Measurements from ENCODE around the gene SORBS1.

The SORBS1 gene

DNA sequence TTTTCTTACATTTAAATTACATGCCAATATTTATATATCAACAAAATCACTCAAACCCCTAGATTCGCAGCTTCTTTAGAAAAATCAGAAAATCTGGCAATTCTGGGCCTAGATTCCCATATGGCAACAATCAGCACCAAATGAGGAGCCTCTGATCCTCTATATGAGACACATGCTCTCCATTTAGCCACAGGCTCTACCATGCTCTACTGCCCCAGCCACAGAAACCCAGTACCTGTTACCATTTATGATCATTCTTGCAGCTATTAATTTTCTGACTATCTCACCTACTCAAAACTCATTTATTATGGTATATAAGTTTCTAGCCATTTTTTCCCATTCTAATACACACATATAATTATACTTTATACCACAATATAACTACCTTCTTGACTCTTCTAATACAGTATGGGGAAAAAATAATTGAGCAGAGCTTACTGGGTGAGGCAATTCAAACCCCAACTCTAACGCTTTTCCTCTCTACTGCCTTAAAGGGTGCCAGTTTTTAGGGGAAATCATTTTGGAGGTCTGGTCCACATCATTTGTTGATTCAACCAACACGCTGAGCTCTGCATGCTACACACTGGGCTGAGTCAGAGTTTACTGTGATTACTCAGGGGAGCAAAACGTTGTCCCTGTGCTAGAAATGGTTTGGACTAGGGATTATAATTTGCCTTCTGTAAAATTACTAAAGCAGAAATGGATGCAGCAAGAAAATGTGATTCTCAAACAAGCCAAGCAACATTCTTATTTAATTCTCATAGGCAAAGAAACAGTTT, 281.9 kb downstream of the SORBS1 start:
- WGBS, 2 experiments = 89 to 92% methylated on average over 4 of the region's 4 CpGs
- Histone ChIP-seq H3K9me3 (ENCODE audit: control insufficient read depth, low read length) (no peaks in the 10 kb centered on the region), H3K36me3 (ENCODE audit: control insufficient read depth, insufficient read depth, low read length) (no peaks in the 10 kb centered on the region), H3K27ac (ENCODE audit: insufficient read depth, low read depth, low read length, poor library complexity, severe bottlenecking) (no peak overlapping the region), H3K27me3 (ENCODE audit: control insufficient read depth, insufficient read depth, low read length, poor library complexity, severe bottlenecking) (no peaks in the 10 kb centered on the region), H3K4me3 (ENCODE audit: insufficient read depth, low read depth, low read length) (no peak overlapping the region), H3K4me1 (ENCODE audit: control insufficient read depth, insufficient read depth, low read length) (peaks cover 5% of the 10 kb centered on the region)

DNA sequence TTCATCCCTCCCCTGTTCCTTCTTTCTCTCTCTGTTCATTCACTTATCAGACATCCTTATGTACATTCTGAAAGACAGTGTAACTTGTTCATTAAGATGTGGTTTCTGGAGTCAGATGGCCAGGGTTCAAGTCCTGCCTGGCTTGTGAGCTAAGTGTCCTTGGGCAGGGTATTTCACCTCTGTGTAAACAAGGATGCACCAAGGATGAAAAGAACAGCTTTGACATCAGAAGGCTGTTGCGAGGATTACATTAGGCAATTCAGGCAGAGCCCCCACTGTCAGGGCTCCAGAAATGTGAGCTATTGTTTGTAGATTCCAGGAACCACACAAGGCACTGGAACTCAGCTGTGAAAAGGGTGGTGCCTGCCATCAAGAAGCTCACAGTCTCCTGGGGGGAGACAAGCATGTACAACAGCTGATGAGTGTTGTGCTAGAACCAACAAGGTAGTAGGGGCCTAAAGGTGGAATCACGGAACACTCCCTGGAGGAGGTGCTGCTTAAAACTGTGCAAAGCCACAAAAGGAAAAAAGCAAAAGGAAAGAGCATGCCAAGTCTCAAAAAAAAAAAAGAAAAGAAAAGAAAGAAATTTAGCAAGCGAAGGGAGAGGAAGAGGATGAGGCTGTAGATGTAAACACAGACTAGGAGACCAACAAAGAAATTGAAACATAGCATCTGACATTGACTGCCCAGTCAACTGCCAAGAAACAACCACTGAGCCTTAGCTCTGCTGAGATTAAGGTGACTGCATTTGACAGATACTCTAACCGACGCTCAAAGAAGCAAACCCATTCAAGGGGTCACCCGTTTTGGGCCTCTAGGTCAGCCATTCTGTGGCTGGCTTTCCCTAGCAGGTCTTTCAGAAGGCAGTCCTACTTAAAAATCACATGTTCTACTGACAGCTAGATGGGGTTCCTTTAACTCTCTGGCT, 282.8 kb downstream of the SORBS1 start:
- 65 to 72% methylated on average over 6 of the region's 6 CpGs for WGBS, 2 experiments
- Histone ChIP-seq H3K9me3 (ENCODE audit: control insufficient read depth, low read length) (no peaks in the 10 kb centered on the region), H3K4me1 (ENCODE audit: control insufficient read depth, insufficient read depth, low read length) (peaks cover 10% of the 10 kb centered on the region), H3K27ac (ENCODE audit: insufficient read depth, low read depth, low read length, poor library complexity, severe bottlenecking) (no peak overlapping the region), H3K36me3 (ENCODE audit: control insufficient read depth, insufficient read depth, low read length) (no peaks in the 10 kb centered on the region), H3K4me3 (ENCODE audit: insufficient read depth, low read depth, low read length) (no peak overlapping the region), H3K27me3 (ENCODE audit: control insufficient read depth, insufficient read depth, low read length, poor library complexity, severe bottlenecking) (no peaks in the 10 kb centered on the region)

DNA sequence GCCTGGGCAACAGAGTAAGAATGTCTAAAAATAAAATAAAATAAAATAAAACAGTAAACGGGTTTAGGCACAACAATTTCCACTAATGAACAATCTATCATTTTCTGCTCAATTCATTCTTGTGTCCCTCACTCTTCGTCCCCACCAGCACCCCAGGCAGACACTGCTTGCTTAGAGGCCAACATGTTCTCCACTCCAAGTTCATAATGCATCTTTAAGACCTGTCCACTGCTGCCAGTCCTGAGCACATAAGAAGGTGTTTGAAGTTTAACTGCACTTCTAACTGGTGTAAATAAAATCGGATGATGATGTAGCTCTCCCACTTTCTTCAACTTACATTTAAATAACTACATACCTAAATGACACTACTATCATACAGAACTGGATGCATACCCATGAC, 283.6 kb downstream of the SORBS1 start:
- no peak overlapping the region for H3K4me3 ChIP-seq (ENCODE audit: insufficient read depth, low read depth, low read length)
- no peaks in the 10 kb centered on the region for H3K9me3 ChIP-seq (ENCODE audit: control insufficient read depth, low read length)
- no peak overlapping the region for H3K27ac ChIP-seq (ENCODE audit: insufficient read depth, low read depth, low read length, poor library complexity, severe bottlenecking)
- peaks cover 10% of the 10 kb centered on the region for H3K4me1 ChIP-seq (ENCODE audit: control insufficient read depth, insufficient read depth, low read length)
- H3K27me3 ChIP-seq (ENCODE audit: control insufficient read depth, insufficient read depth, low read length, poor library complexity, severe bottlenecking) = no peaks in the 10 kb centered on the region
- WGBS, 2 experiments = 84 to 85% methylated on average over 3 of the region's 3 CpGs
- H3K36me3 ChIP-seq (ENCODE audit: control insufficient read depth, insufficient read depth, low read length) = no peaks in the 10 kb centered on the region

DNA sequence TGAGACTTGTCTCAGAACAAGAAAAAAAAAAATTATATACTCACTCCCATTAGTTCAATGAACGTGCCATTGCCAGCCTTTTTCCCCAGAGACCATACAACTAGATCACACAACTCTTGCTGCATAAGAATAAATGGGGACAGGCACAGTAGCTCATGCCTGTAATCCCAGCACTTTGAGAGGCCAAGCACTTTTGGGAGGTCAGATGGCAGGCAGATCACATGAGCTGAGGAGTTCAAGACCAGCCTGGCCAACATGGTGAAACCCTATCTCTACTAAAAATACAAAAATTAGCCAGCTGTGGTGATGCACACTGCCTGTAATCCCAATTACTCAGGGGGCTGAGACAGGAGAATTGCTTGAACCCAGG, 284.0 kb downstream of the SORBS1 start:
- Histone ChIP-seq H3K4me1 (ENCODE audit: control insufficient read depth, insufficient read depth, low read length) (peaks cover 10% of the 10 kb centered on the region), H3K27ac (ENCODE audit: insufficient read depth, low read depth, low read length, poor library complexity, severe bottlenecking) (no peak overlapping the region), H3K36me3 (ENCODE audit: control insufficient read depth, insufficient read depth, low read length) (no peaks in the 10 kb centered on the region), H3K27me3 (ENCODE audit: control insufficient read depth, insufficient read depth, low read length, poor library complexity, severe bottlenecking) (no peaks in the 10 kb centered on the region), H3K9me3 (ENCODE audit: control insufficient read depth, low read length) (no peaks in the 10 kb centered on the region), H3K4me3 (ENCODE audit: insufficient read depth, low read depth, low read length) (no peak overlapping the region)
- WGBS, 2 experiments = 87 to 89% methylated on average over 1 of the region's 1 CpG

DNA sequence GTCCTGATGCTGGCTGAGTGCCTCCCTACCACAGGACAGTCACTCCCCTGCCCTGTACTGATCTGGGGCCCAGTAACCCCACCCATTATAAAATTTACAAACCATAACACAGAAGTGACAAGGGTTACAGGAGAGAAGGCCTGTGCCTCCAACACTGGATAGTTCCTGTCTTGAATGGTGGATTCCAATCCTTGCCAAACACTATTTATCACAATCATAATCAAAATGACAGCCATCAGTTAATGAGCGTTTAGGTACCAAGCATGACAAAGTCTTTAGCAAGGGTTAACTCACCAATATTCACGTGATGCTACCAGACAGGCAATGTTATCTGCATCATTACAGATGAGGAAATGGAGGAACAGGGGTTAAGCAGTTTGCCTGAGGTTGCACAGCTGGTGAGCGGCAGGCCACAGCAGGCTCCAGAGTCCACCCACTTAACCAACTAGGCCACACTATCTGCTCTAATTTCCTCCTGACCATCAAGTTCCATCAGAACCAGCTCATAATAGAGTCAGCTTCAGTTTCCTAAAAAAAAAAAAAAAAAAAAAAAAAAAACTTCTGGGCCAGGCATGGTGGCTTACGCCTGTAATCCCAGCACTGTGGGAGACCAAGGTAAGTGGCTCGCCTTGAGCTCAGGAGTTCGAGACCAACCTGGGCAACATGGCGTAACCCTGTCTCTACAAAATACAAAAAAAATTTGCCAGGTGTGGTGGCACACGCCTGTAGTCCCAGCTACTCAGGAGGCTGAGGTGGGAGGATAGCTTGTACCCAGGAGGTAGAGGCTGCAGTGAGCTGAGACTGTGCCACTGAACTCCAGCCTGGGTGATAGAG, 284.6 kb downstream of the SORBS1 start:
- no peaks in the 10 kb centered on the region for H3K27me3 ChIP-seq (ENCODE audit: control insufficient read depth, insufficient read depth, low read length, poor library complexity, severe bottlenecking)
- H3K4me1 ChIP-seq (ENCODE audit: control insufficient read depth, insufficient read depth, low read length) = peaks cover 10% of the 10 kb centered on the region
- no peaks in the 10 kb centered on the region for H3K9me3 ChIP-seq (ENCODE audit: control insufficient read depth, low read length)
- H3K4me3 ChIP-seq (ENCODE audit: insufficient read depth, low read depth, low read length) = no peak overlapping the region
- no peaks in the 10 kb centered on the region for H3K36me3 ChIP-seq (ENCODE audit: control insufficient read depth, insufficient read depth, low read length)
- no peak overlapping the region for H3K27ac ChIP-seq (ENCODE audit: insufficient read depth, low read depth, low read length, poor library complexity, severe bottlenecking)
- 91 to 92% methylated on average over 8 of the region's 8 CpGs for WGBS, 2 experiments

DNA sequence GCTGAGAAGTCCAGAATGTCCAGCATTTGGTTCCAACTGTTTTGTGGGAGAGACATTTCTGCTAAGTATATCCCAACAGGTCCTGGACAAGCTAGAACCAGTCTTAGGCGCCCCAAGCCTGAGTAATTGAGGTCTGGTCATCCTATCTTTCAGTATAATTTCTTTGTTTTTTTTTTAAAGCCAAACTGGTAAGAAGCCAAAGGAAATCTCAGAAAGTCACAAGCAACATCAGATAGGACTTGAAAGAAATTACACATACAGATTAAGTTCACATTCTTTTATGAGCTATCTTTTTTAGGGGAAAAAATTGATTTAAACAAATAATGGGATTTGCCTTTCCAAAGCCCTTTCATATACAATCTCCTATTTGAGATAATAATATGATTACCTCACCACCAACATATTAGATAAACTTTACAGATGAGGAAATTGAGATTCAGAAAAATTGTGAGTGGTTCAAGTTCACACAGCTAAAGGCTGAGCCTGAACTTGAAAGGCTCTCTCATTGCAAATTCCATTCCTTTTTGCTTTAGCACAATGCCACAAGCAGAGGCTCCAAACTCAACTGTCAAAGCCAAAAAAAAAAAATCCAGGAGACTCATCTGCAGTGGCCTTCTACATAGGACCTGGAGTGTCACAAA, 285.3 kb downstream of the SORBS1 start:
- Histone ChIP-seq H3K36me3 (ENCODE audit: control insufficient read depth, insufficient read depth, low read length) (no peaks in the 10 kb centered on the region), H3K4me1 (ENCODE audit: control insufficient read depth, insufficient read depth, low read length) (peaks cover 10% of the 10 kb centered on the region), H3K27me3 (ENCODE audit: control insufficient read depth, insufficient read depth, low read length, poor library complexity, severe bottlenecking) (no peaks in the 10 kb centered on the region), H3K27ac (ENCODE audit: insufficient read depth, low read depth, low read length, poor library complexity, severe bottlenecking) (no peak overlapping the region), H3K9me3 (ENCODE audit: control insufficient read depth, low read length) (no peaks in the 10 kb centered on the region), H3K4me3 (ENCODE audit: insufficient read depth, low read depth, low read length) (no peak overlapping the region)
- 92 to 100% methylated on average over 1 of the region's 1 CpG for WGBS, 2 experiments

DNA sequence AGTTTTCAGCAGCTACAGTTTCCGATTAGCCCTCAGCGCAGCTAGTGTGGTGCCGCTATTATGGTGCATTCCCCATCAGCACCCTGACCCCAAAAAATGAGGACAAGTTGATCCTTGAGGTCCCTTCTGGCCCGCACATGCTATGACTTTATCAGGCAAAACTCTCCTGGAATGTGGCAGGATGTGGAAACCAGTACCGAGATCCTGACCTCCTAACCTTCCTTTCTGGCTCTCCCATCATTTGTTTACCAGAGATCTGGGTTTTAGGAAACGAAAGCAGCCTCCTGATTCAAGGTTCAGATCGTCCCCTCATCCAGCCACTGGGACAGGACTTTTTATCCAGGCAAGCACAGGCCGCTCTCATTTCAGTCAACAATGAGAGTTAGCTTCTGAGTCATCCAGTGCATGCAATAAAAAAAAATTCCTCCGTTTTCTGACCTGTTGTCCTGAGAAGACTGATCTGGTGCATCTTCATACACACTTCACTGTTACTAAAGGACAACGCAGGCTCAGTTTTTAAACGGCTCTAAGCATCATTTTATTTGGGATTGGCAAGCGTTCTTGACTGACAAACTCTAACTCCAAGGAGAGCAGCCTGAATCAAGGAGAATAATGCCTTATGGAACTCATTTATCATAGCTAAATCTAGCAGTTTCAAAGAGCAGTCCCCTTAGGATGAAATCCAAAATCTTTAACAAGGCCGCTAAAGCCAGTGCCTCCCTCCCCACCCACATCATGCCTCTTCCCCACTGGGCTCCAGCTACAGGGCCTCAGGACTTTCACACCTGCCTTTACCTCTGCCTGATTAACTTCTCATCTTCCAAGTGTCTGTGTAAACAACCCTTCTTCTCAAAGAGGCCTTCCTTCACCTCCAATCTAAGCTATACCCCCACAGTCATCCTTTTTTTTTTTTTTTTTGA, 287.5 kb downstream of the SORBS1 start:
- no peaks in the 10 kb centered on the region for H3K36me3 ChIP-seq (ENCODE audit: control insufficient read depth, insufficient read depth, low read length)
- H3K9me3 ChIP-seq (ENCODE audit: control insufficient read depth, low read length) = no peaks in the 10 kb centered on the region
- no peak overlapping the region for H3K27ac ChIP-seq (ENCODE audit: insufficient read depth, low read depth, low read length, poor library complexity, severe bottlenecking)
- no peaks in the 10 kb centered on the region for H3K27me3 ChIP-seq (ENCODE audit: control insufficient read depth, insufficient read depth, low read length, poor library complexity, severe bottlenecking)
- H3K4me1 ChIP-seq (ENCODE audit: control insufficient read depth, insufficient read depth, low read length) = peaks cover 10% of the 10 kb centered on the region
- 91 to 92% methylated on average over 13 of the region's 13 CpGs for WGBS, 2 experiments
- H3K4me3 ChIP-seq (ENCODE audit: insufficient read depth, low read depth, low read length) = no peak overlapping the region

DNA sequence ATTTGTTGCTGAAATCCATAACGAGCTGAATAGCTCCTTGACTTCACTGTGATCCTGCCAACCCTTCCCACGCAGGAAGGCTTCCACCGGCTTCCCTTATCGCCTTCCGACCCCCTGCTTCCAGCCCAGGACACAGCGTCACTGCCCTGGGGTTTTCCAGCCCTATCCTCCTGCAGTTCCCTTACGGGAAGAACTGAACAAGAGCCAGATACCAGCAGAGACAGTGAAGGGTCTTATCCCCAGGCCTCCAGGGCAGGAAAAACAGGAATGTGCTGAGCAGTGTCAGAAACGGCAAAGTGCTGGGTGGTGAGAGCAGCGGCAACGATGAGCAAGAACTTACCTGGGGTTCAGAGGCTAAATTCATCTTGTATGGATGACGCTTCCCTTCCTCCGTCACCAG, 292.7 kb downstream of the SORBS1 start:
- H3K36me3 ChIP-seq (ENCODE audit: control insufficient read depth, insufficient read depth, low read length) = no peaks in the 10 kb centered on the region

DNA sequence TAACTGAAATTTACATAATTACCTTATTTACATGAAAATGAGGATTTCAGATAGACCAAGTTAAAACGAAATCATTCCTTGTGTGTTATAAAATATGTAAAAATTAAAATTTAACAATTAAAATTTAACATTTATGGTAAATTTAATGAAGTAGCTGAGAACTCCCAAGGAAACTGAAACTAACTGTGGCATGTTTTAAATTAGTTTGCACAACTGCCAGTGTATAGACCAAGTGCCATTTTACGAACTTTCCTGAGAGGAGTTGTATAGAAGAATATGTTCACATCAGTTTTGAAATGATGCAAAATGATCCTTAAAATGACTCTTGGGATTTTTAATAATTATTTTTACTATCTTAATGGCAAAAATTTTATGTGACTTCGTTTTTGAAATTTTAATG, 293.9 kb downstream of the SORBS1 start:
- Histone ChIP-seq H3K36me3 (ENCODE audit: control insufficient read depth, insufficient read depth, low read length) (no peaks in the 10 kb centered on the region), H3K4me3 (ENCODE audit: insufficient read depth, low read depth, low read length) (no peak overlapping the region), H3K4me1 (ENCODE audit: control insufficient read depth, insufficient read depth, low read length) (peaks cover 10% of the 10 kb centered on the region), H3K27me3 (ENCODE audit: control insufficient read depth, insufficient read depth, low read length, poor library complexity, severe bottlenecking) (no peaks in the 10 kb centered on the region), H3K27ac (ENCODE audit: insufficient read depth, low read depth, low read length, poor library complexity, severe bottlenecking) (no peak overlapping the region), H3K9me3 (ENCODE audit: control insufficient read depth, low read length) (no peaks in the 10 kb centered on the region)
- WGBS, 2 experiments = 97 to 100% methylated on average over 1 of the region's 3 CpGs

More for the DNA sequence above, 292.7 kb downstream of the SORBS1 start:
- H3K9me3 ChIP-seq (ENCODE audit: control insufficient read depth, low read length) = no peaks in the 10 kb centered on the region
- peaks cover 10% of the 10 kb centered on the region for H3K4me1 ChIP-seq (ENCODE audit: control insufficient read depth, insufficient read depth, low read length)
- WGBS, 2 experiments = 69 to 77% methylated on average over 12 of the region's 12 CpGs
- H3K27ac ChIP-seq (ENCODE audit: insufficient read depth, low read depth, low read length, poor library complexity, severe bottlenecking) = no peak overlapping the region
- no peaks in the 10 kb centered on the region for H3K27me3 ChIP-seq (ENCODE audit: control insufficient read depth, insufficient read depth, low read length, poor library complexity, severe bottlenecking)
- H3K4me3 ChIP-seq (ENCODE audit: insufficient read depth, low read depth, low read length) = no peak overlapping the region
